HL-60 (cell line): ENCODE measurements around the gene FOXD2.

Source experiments
- CTCF ChIP-seq: IDR thresholded peaks from one replicate; pipeline ENCODE4 v1.5.1; 2011; ENCODE audit warnings: low read length, control low read depth, inconsistent platforms; ENCODE audit not compliant: insufficient read depth
- GABPA ChIP-seq: IDR thresholded peaks from 2 replicates; pipeline ENCODE4 v1.6.1; 2012; ENCODE audit warnings: low read depth
- POLR2AphosphoS5 ChIP-seq: IDR thresholded peaks from 2 replicates; pipeline ENCODE4 v1.6.1; 2012; ENCODE audit warnings: low read depth
- REST ChIP-seq: IDR thresholded peaks from 2 replicates; pipeline ENCODE4 v1.6.1; 2012; ENCODE audit warnings: low read depth; ENCODE audit not compliant: insufficient replicate concordance
- SPI1 ChIP-seq: IDR thresholded peaks from 2 replicates; pipeline ENCODE4 v1.6.1; 2012; ENCODE audit warnings: low read depth, mild to moderate bottlenecking, borderline replicate concordance

DNA sequence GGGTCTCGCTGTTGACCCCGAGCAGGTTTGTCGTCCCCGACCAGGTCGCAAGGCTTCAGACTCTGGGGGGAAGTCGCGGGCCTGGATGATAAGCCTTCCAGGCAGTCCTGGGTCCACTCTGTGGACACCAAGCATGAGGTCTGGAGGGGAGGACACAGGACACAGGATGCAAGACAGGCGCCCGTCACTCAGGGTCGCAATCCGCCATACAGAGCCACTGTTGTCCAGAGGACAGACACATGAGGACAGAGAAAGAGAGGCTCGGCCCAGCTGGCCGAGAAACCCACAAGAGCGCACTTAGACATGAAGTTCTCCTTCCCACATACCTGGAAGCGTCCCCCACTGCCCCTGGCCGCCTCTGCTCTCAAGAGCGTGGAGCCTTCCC lies 4.8 kb upstream of the FOXD2 start:
- TF ChIP-seq CTCF (no peak), GABPA (no peak), POLR2AphosphoS5 (no peak), REST (no peak), SPI1 (no peak)
